Measurements from ENCODE around the gene PM20D2. TPM values are rescaled to one million over a fixed set of nuclear protein-coding genes. Genes with fewer than 3 reads are reported as not detected.

The PM20D2 gene
- total and polyA plus RNA-seq, 2 of the 13 experiments (the other 11 are each of a cell fraction or from before 2014, with no cell fraction given), result 13.3 to 26.3 TPM

DNA sequence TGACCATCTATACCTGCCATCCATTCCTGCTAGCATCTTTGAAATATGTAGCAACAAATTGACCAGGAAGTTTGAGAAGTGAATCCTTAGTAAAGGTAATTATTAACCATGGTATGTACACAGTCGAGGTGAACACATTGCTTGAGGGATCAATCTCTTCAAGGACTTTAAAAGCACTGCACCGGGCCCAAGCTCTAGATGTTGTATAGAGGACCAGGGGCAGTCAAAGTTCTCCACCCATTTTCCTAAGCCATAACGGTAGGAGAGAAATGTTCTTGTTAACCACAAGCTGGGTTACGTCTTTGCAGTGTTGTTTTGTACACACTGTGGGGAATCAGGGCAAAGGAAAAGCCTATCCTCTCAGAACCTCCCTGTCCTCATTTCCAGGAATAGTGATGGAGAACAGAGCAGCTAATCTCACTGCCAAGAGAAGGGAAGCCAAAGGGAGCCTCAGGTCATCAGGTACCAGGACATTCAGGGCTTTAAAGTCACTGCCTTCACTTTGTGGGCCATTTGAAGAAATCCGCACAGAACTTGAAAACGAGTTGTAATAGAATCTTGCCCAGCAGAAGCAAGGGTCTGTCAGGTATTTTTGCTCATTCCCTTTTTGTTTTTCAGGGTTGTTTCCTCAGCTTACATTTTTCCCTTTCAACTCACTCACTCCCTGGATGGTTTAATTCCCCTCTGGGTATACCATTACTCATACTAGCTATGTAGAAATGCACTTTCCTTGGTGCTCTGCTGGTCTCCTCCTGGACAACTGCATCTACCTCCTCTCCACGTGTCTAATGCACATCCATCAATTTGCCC lies 5.3 kb upstream of the PM20D2 start (continued):
- TF ChIP-seq ZNF646 (CRISPR knock-in tag; IDR thresholded peaks at IDR 0.05), result 0 out of 2 replicates have a peak, but pooled peaks have one; percentile 18
- TF ChIP-seq, protein P1, sequence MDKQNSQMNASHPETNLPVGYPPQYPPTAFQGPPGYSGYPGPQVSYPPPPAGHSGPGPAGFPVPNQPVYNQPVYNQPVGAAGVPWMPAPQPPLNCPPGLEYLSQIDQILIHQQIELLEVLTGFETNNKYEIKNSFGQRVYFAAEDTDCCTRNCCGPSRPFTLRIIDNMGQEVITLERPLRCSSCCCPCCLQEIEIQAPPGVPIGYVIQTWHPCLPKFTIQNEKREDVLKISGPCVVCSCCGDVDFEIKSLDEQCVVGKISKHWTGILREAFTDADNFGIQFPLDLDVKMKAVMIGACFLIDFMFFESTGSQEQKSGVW (CRISPR knock-in tag; IDR thresholded peaks at IDR 0.05; ENCODE audit: borderline replicate concordance), result no peak
- TF ChIP-seq ZNF546 (CRISPR knock-in tag; conservative IDR thresholded peaks at IDR 0.05), result no peak
- no peak for TF ChIP-seq SRSF1 (optimal IDR thresholded peaks at IDR 0.05; ENCODE audit: low read depth, low read length)
- TF ChIP-seq ZNF703 (CRISPR knock-in tag; IDR thresholded peaks at IDR 0.05; ENCODE audit: borderline replicate concordance), result no peak
- TF ChIP-seq HHEX (CRISPR knock-in tag; IDR thresholded peaks at IDR 0.05), result no peak
- TF ChIP-seq, protein P2, sequence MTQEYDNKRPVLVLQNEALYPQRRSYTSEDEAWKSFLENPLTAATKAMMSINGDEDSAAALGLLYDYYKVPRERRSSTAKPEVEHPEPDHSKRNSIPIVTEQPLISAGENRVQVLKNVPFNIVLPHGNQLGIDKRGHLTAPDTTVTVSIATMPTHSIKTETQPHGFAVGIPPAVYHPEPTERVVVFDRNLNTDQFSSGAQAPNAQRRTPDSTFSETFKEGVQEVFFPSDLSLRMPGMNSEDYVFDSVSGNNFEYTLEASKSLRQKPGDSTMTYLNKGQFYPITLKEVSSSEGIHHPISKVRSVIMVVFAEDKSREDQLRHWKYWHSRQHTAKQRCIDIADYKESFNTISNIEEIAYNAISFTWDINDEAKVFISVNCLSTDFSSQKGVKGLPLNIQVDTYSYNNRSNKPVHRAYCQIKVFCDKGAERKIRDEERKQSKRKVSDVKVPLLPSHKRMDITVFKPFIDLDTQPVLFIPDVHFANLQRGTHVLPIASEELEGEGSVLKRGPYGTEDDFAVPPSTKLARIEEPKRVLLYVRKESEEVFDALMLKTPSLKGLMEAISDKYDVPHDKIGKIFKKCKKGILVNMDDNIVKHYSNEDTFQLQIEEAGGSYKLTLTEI (CRISPR knock-in tag; conservative IDR thresholded peaks at IDR 0.05), result no peak
- TF ChIP-seq, protein P3, sequence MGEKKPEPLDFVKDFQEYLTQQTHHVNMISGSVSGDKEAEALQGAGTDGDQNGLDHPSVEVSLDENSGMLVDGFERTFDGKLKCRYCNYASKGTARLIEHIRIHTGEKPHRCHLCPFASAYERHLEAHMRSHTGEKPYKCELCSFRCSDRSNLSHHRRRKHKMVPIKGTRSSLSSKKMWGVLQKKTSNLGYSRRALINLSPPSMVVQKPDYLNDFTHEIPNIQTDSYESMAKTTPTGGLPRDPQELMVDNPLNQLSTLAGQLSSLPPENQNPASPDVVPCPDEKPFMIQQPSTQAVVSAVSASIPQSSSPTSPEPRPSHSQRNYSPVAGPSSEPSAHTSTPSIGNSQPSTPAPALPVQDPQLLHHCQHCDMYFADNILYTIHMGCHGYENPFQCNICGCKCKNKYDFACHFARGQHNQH (CRISPR knock-in tag; IDR thresholded peaks at IDR 0.05), result 0 out of 2 replicates have a peak, but pooled peaks have one; percentile 29
- peak; percentile 82 for TF ChIP-seq GATAD2A (CRISPR knock-in tag; IDR thresholded peaks at IDR 0.05)
- TF ChIP-seq HNRNPK (IDR thresholded peaks at IDR 0.05; ENCODE audit: low read depth, low read length, poor library complexity, severe bottlenecking), result no peak
- TF ChIP-seq NAIF1 (CRISPR knock-in tag; IDR thresholded peaks at IDR 0.05; ENCODE audit: borderline replicate concordance), result no peak
- TF ChIP-seq SMARCE1 (IDR thresholded peaks at IDR 0.05; ENCODE audit: borderline replicate concordance), result no peak
- TF ChIP-seq RARA (CRISPR knock-in tag; IDR thresholded peaks at IDR 0.05), result peak; percentile 44; the same call in 1 of the 2 replicates
- TF ChIP-seq ZNF605 (CRISPR knock-in tag; IDR thresholded peaks at IDR 0.05), result 0 out of 2 replicates have a peak, but pooled peaks have one; percentile 34
- TF ChIP-seq ZNF124 (CRISPR knock-in tag; IDR thresholded peaks at IDR 0.05), result no peak
- TF ChIP-seq ZNF749 (CRISPR knock-in tag; IDR thresholded peaks at IDR 0.05; ENCODE audit: borderline replicate concordance), result no peak
- TF ChIP-seq LCORL (IDR thresholded peaks at IDR 0.05), result no peak
- no peak; the same call in 1 of the 2 replicates for TF ChIP-seq LCORL (CRISPR knock-in tag; IDR thresholded peaks at IDR 0.05)

Measured in HepG2 (cell line).